Superior temporal gyrus (tissue), 1 donor: ENCODE measurements around the gene ID3.
"Not testable (repeated sequence)": the region's sequence is repeated elsewhere in the genome, so short reads cannot be mapped to it uniquely, and the experiment has no call there.

Experiments
- DNase-seq: peaks from one replicate; pipeline ENCODE4 v3.0.0-alpha.2; 2016; ENCODE audit errors: extremely low spot score

ID3 gene

DNA sequence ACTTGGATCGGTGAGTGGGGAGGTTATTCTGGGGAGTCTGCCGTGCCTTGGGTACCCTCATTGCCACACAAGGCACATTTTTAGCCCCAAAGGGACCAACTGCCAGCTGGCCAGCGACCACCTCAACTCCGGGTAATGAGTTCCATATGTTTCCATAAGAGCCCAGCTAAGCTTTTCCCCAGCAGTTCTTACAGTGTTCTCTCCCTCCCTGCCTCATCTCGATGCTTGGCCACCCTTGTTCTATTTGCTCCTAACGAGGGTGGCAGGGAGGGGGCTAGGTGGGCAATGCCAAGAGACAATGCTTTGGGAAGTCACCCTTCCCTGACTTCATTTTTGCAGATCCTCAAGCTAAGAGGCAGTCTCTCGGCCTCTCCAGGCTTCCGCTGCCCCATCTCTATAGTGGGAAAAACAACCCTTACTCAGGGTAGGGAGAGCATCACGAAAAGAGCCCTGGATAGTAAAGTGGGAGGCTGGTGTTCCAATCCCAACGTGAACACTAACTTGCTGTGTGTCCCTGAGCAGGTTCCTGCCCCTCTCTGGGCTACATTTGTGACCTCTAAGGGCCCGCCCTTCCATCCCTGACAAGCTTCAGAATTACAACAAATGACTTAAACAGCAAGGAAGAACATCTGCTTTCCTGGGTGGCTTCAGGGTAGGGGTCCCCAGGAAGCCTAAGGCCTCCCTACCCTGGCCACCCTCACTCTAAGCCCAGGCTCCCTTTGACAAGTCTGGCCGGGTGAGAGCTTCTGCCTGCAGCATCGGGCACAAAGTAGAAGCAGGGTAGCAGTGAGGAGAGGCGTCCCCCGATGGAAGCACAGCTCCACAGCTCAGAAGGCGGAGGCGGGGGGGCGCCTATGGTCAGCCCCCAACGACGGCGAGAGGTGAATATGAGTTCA is 5.8 kb downstream of the ID3 start:
- no peak for DNase-seq

DNA sequence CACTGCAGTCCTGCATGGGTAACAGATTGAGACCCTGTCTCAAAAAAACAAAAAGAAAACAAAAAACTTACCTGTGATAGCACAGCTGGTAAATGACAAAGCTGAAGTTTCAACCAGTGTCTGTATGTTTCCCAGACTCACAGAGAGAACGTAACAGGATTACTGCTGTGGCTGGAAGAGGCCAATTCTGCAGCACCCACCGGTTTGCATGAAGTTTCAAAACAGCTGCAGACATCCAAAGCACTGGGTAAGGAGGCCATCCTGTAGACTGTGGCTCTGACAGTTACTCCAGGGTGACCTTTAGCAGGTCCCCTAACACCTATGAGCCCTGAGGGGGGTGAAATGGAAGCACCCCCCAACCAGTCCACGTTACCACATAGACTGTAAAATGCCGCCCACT is 7.5 kb downstream of the ID3 start:
- DNase-seq: no peak

DNA sequence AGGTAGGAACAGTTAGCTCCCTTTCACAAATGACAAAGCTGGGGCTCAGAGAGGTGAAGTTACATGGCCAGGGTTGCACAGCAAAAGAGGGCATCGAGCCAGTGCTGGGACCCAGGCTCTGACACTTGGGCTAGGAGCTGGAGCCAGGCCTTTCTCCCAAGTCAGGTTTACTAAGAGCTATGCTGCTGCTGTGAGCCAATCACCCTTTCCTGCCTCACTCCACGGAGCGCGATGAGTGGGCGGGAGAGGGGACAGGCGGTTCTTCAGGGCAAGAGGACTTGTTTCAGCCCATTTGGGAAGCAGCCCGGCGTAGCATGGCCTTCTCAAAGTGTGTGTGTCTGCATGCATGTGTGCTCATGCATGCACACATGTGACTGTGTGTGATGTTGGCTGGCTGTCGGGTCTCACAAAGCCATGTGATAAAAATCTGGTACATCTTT is 10.6 kb downstream of the ID3 start:
- no peak for DNase-seq

DNA sequence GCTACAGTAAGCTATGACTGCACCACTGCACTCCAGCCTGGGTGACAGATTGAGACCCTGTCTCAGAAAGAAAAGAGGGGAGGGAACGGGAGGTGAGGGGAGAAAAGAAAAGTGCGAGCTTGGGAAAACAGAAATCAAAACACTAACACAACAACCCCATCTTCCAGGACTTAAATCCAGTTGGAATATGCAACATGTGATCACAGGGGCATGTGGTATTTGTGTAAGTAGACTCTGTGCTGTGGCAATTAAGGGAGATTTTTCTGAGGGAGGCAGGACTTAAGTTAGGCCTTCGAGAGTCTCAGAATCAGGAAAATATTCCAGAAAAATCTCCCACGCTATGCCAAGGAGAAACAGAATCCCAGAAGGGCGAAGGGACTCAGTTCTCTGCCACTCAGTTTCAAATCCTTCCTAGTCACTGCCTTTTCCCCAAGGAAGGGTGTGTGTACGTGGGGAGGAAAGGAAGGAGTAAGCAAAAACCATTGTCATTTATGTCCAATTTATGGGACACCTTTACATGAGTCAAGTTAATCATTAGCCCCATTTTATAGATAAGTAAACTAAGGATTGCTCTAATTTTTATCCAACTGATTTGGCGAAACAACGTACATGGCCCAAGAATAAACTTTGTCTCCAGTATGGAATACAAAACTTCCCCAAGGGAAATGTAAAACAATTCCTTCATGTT is 12.3 kb downstream of the ID3 start:
- DNase-seq: no peak

DNA sequence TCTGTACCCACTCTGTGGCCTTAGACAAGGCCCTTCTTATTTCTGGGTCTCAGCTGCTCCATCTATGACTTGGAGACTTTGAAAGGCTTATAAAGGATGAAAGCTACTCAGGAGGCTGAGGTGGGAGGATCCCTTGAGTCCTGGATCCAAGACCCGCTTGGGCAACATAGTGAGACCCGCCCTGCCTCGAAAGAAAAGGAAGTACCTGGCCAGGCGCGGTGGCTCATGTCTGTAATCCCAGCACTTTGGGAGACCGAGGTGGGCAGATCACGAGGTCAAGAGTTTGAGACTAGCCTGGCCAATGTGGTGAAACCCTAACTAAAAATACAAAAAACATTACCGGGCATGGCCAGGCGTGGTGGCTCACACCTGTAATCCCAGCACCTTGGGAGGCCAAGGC is 13.4 kb downstream of the ID3 start:
- DNase-seq: no peak

DNA sequence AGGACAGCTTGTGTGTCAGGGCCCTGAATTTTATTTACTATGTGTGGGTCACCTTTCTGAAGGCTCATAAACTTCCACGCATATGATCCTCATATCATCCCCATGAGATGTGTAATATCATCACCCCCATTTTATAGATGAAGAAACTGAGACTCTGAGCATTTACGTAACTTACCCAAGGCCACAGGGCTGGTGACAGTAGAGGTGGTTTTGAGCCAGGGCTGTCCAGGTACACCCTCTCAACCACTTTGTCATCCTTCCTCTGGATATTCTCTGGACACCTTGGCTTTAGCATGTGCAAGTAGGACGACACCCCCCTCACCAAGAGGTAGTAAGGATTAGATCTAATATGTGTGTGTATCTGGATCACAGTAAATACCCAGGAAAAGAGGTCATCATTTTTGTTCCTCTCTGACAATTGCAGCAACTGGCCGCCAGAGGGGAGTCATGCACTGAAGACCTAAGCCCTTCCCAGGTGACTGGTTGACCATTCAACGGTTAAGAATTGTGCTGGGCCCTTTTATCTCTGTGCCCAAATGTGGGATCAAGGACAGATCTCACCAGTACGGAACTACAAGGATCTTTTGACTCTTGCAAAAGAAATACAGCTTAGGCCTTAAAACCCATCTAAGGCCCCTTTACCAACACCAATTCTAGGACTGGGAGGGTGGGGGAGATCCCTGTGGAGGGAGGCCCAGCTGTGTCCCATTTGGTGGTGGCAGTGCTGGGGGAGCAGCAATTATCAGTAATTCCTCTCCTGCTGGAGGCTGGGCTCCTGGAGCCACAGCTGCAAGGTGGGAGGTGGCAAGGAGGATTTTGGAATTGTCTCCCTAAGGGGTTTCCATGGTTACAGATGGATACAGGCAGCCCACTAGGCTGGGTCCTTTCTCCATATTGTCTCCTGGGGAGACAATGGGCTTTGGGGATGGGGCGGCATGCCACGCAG is 14.6 kb downstream of the ID3 start:
- DNase-seq: peak; percentile 91

DNA sequence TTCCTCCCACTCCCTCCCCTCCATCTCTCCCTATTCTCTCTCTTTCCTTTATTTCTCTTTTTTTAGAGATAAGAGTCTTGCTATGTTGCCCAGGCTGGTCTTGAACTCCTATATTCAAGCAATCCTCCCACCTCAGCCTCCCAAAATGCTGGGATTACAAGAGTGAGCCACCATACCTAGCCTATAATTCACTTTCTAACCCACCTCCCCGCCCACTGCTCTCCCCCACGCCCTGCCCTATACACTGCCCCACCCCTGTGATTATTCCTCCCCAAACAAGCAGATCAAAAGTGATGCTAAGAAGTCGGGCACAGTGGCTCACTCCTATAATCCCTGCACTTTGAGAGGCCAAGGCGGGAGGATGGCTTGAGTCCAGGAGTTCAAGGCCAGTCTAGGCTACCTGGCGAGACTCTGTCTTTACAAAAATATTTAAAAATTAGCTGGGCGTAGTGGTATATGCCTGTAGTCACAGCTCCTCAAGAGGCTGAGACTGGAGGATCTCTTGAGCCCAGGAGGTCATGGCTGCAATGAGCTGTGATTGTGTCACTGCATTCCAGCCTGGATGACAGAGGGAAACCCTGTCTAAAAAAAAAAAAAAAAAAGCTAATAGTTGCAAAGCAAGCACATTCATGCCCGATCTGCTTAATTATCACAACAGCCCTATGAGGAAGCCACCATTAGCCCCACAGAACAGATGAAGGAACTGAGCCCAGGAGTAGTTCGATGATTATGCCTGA is 15.4 kb downstream of the ID3 start:
- no peak for DNase-seq

DNA sequence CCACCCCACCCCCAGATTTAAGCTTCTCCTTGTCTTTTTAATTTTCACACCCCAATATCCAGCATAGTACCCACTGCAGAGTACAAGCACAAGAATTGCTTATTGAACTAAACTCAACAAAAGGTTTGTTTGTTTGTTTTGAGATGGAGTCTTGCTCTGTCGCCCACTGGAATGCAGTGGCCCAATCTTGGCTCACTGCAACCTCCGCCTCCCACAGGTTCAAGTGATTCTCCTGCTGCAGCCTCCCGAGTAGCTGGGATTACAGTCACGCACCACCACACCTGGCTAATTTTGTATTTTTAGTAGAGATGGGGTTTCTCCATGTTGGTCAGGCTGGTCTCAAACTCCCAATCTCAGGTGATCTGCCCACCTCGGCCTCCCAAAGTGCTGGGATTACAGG is 16.4 kb downstream of the ID3 start:
- DNase-seq: not testable (repeated sequence)

DNA sequence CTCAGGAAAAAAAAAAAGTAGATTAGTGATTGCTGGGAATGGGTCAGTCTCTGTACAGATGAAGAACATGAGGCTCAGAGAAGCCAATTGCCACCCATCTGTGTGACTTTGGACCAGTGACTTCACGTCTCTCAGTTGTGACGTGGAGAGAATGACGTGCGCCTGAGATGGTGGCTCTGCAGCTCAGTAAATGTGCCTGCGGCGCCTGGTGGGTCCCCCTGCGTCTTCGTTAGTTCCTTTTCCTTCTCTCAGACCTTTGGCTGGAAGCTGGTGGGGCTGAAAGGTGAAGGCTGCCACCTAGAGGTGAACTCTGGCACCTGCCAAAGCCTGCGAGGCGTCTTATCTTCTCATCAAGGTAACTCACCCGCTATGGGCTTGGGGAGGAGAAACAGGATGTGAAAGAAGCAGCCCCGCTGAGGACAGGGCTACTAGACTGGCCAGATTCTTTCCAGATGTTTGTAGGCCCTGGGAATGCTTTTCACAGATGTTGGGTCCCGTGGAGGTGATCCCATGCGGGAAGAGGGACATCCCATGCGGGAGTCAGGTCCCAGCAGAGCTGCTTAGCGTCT is 19.5 kb downstream of the ID3 start:
- DNase-seq: peak; percentile 93

DNA sequence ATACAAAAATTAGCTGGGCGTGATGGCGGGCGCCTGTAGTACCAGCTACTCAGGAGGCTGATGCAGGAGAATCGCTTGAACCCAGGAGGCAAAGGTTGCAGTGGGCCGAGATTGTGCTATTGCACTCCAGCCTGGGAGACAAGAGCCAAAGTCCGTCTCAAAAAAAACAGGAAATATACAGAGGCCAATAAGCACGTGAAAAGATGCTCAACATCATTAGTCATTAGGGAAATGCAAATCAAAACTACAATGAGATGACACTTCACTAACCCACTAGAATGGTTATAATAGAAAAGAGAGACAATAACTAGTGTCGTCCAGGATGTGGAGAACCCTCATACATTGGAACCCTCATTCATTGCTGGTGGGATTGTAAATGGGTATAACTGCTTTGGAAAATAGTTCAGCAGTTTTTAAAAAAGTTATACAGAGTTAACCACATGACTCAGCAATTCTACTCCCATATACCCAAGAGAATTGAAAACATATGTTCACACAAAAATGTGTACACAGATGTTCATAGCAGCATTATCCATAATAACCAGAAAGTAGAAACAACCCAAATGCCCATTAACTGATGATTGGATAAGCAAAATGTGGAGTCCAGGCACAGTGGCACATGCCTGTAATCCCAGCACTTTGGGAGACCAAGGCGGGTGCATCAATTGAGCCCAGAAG is 21.9 kb downstream of the ID3 start:
- no peak for DNase-seq

DNA sequence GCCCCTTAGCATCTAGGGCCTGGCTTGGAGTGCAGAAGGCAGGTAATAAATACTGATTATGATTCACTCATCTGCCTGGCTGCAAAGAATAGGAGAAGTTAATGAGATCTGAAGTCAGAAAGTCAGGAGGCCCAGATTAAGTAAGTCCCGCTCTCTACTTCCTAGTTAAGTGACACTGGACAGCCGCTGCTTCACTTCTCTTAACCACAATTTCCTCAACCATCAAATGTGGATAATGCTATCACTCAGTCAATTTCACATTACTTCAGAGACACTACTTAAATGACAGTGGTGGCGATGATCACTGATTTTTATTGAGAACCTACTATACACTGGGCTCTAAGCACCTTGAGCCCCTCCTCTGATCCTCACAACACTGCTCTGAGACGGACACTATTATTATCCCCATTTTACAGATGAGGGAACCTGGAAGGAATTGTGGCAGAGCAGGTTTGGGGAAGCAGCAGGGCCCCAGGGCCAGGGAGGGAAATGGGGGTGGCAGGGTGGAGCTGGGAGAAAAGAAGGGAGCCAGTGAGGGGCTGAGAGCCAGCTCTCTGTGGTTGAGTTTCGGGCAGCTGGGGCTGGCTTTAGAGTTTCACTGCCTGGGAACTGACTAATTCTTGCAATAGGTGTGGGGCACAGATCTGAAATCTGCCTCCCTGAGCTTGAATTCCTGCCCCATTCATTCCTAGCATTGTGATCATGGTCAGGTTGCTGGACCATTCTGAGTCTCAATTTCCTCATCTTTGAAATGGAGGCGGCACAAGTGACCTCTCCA is 25.9 kb downstream of the ID3 start:
- DNase-seq: no peak

DNA sequence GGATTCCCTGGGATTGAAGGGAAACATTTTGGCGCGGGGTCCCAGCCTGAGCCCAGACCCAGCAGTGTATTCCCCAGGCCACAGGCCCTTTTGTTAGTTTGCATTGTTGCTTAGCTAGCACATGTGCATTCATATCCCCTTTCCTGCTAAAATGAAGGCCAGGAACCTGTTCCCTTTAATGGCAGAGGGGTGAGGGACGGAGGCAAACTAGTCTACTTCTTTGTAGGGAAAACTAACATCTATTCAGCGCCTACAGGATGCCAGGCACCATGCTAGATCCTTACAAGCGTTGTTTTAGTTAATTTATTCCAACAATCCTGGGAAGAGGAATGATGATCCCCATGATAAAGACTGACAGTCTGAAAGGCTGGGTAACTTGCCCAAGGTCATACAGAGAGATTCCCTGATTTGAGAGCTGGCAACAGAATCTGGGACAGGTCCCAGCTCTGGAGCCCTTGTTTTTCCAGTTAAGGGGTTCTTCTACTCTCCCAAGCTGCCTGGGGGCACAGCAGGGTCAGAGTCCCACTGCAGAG is 27.7 kb downstream of the ID3 start:
- peak; percentile 26 for DNase-seq

DNA sequence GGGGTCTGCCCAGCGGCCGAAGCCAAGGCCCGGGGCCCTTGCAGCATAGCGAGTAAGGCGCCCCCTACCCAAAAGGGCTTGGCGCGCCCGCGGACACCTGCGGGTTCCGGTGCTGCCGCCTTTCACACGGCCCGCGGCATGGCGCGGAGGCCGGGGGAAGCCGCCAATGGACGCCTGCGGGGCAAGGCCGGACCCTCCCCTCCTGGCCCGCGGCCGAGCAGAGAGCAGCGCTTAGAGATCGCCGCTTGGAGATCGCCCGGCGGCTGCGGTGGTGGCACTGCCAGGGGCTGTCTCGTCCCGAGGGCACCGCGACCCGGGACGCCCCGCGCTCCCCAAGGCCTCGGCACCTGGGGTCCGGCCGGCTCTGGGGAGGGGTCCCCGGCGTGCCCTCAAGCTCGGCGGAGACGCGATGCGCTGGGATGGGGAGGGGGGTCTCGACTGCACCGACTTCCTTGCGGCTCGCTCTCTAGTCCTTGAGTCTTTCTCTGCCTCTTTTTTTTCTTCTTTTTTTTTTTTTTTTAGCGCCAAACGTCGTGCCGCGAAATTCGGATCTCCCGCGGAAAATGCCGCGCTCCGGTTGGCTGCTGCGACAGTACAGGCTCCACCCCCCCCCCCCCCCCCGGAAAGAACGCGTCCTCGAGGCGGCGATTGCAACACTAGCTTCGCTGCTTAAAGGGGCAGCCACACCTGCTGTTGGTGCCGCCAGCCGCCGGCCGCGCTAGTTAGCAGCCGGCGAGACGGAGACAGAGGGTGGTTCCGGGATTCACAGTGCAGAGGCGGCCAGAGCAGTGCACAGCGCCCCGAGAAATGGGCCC is 28.3 kb downstream of the ID3 start, which contains the start of gene E2F2:
TSS of gene E2F2 (minus strand) at position 487 of the 815 bp plus-strand sequence. CDS start at position 47, 440 bp downstream.
- peak; percentile 70 for DNase-seq

DNA sequence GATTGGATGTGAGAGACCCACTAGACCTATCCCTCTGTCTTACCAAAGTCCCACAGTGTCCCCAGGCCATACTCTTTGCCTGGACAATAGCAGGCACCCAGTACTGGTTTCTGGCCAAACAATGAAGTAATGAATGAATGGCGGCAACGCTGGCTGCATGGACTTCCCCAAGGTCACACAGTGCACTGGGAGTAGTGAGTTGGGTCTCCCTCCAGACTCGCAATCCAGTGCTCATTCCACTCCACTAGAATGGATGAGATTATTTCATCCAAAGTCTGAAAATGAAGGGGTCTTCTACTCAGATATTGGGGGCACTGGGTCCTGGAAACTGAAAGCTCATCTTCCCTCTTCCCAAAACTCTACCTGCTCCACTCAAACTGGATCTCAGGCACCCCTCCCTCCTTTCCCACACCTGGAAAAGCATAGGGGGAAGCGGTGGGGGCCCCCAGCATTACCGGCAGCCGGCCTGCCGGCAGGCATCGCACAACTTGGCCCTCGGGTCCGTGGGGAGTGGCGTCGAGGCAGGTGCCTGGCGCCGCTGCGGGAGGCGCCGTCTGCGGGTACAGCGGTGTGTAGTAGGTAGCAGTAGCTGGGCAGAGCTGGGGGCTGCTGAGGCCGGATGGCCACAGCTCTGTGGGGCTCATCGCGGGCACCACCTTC is 29.1 kb downstream of the ID3 start:
- DNase-seq: no peak

DNA sequence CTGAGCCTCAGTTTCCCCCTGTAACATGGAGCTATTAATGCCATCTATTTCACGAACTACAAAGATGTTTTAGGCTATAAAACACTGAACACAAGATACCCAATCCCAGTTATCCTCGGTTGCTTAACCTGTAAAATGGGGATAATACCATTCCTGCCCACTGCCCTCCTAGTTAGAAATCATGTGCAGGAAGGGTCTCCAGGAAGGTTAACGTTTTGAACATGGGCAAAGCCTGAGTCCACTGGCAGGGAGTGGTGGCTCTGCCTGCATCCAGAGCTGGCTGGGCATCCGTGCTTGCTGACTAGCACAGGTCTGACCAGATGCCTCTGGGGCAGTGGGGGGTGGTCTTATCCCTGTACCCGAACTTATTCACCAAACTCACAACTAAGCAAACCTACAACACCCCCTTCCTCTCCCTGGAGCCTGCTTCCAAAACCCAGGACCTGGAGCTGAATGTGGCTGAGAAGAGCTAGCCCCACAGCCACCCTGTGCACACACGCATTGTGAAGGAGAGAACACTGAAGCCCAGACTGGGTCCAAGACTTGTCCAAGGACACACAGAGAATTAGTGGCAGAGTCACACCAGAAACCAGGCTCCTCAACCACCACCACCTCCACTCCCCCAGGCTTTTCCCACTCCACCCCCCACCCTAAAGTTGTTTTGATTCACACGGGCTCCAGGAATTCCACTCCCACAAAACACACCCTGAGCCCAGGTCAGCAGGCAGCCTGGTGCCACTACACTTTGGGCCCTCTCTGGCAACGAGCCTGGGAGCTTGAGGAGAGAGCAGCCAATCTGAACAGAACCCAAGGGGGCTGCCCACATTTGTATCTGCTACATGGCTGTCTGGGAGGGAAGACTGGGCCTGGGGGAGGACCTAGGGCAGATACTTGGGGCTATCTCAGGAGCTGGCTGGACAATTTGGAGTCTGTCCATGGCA is 29.9 kb downstream of the ID3 start:
- no peak for DNase-seq

DNA sequence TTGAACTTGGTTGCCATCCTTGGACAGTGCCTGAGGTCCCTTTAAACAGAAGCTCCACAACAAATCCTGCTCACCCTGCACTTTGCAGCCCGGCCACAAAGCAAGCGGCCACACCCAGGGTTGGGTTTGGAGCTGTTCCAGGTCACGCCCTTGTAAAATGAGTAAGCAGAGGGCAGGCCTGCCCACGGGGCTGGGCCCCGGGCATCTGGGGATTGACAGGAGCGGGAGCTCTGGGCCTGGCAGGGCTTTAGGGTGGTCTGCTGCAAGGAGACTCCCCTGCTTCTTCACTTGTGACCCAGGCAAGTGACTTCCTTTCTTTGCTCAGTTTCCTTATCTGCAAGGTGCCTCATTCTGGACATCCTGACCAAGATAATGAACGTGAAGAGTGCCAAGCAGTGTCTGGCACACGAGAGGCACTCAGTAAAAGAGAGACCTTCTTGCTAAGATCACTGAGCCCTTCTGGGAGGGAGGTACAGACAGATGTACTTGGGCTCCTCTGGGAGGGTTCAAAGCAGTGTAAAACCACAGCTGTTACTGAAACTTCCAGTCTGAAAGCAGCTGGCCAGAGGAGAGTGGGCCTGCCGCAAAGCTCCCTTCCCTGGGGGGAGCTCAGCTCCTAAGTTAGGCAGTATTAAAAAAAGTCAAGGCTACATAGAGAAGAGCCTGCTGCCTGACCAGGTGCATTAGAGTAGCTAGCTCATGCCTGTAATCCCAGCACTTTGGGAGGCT is 30.9 kb downstream of the ID3 start:
- DNase-seq: no peak
